ENCODE data around the gene KLHL26.

The KLHL26 gene

GRCh38 chr19:18687740-18688465, 51.1 kb downstream of the KLHL26 start:
- no peak for DNase-seq (ENCODE audit: low read depth)

- no peak for DNase-seq (ENCODE audit: low read depth)
Observed at GRCh38 chr19:18696023-18696422, 59.2 kb downstream of the KLHL26 start.

- DNase-seq (ENCODE audit: low read depth), result no peak
Observed at GRCh38 chr19:18697680-18698079, 60.9 kb downstream of the KLHL26 start.

- DNase-seq (ENCODE audit: low read depth), result no peak
Observed at GRCh38 chr19:18698321-18699167, 61.7 kb downstream of the KLHL26 start.

GRCh38 chr19:18699403-18700054, 62.7 kb downstream of the KLHL26 start:
- DNase-seq (ENCODE audit: low read depth), result no peak

- DNase-seq (ENCODE audit: low read depth), result peak; percentile 40
Observed at GRCh38 chr19:18700501-18701249, 63.8 kb downstream of the KLHL26 start.

GRCh38 chr19:18701250-18701608, 64.4 kb downstream of the KLHL26 start:
- no peak for DNase-seq (ENCODE audit: low read depth)

- no peak for DNase-seq (ENCODE audit: low read depth)
Observed at GRCh38 chr19:18704054-18704453, 67.2 kb downstream of the KLHL26 start.

GRCh38 chr19:18704971-18705370, 68.1 kb downstream of the KLHL26 start:
- no peak for DNase-seq (ENCODE audit: low read depth)

GRCh38 chr19:18708452-18709231, 71.8 kb downstream of the KLHL26 start:
- no peak for DNase-seq (ENCODE audit: low read depth)

- DNase-seq (ENCODE audit: low read depth), result no peak
Observed at GRCh38 chr19:18709546-18709945, 72.7 kb downstream of the KLHL26 start.

- DNase-seq (ENCODE audit: low read depth), result no peak
Observed at GRCh38 chr19:18710186-18710585, 73.4 kb downstream of the KLHL26 start.

GRCh38 chr19:18710996-18711751, 74.3 kb downstream of the KLHL26 start:
- DNase-seq (ENCODE audit: low read depth), result no peak

- no peak for DNase-seq (ENCODE audit: low read depth)
Observed at GRCh38 chr19:18711893-18712292, 75.1 kb downstream of the KLHL26 start.

- no peak for DNase-seq (ENCODE audit: low read depth)
Observed at GRCh38 chr19:18712981-18713380, 76.2 kb downstream of the KLHL26 start.

GRCh38 chr19:18713550-18714117, 76.8 kb downstream of the KLHL26 start:
- DNase-seq (ENCODE audit: low read depth), result no peak

GRCh38 chr19:18715416-18715815, 78.6 kb downstream of the KLHL26 start:
- no peak for DNase-seq (ENCODE audit: low read depth)

GRCh38 chr19:18716857-18717256, 80.0 kb downstream of the KLHL26 start:
- no peak for DNase-seq (ENCODE audit: low read depth)

GRCh38 chr19:18717601-18718000, 80.8 kb downstream of the KLHL26 start:
- DNase-seq (ENCODE audit: low read depth), result no peak

- no peak for DNase-seq (ENCODE audit: low read depth)
Observed at GRCh38 chr19:18718015-18718526, 81.2 kb downstream of the KLHL26 start.
